ENCODE results near the gene AXIN1. TPM values are rescaled to one million over a fixed set of nuclear protein-coding genes. Genes with fewer than 3 reads are reported as not detected.
"Not testable (repeated sequence)": the region's sequence is repeated elsewhere in the genome, so short reads cannot be mapped to it uniquely, and the experiment has no call there.

AXIN1 gene
- total RNA-seq, 2 experiments from 2014 or later = 30.9 to 32.5 TPM

- ATAC-seq (ENCODE audit: low read depth) = no peak
- H3K9me3 Mint-ChIP-seq = peaks cover 2% of the 10 kb centered on the region
- peaks cover 8% of the 10 kb centered on the region for H3K4me1 Mint-ChIP-seq
- no peak overlapping the region for H3K4me3 Mint-ChIP-seq
- H3K27ac Mint-ChIP-seq = no peak overlapping the region
- no peaks in the 10 kb centered on the region for H3K27me3 Mint-ChIP-seq
- DNase-seq = no peak
- POLR2A ChIA-PET = no interaction called here
- H3K36me3 Mint-ChIP-seq = no peaks in the 10 kb centered on the region
Observed at GRCh38 chr16:389352-389751, 36.8 kb upstream of the AXIN1 start.

GRCh38 chr16:387761-388666 is 35.5 kb upstream of the AXIN1 start:
- H3K27ac Mint-ChIP-seq; H3K27me3 Mint-ChIP-seq; DNase-seq; ATAC-seq (ENCODE audit: low read depth); H3K4me3 Mint-ChIP-seq; POLR2A ChIA-PET; H3K9me3 Mint-ChIP-seq; H3K36me3 Mint-ChIP-seq: not testable (repeated sequence)
- peaks cover 14% of the 10 kb centered on the region for H3K4me1 Mint-ChIP-seq

GRCh38 chr16:386641-387156 is 34.2 kb upstream of the AXIN1 start:
- no peak overlapping the region for H3K4me3 Mint-ChIP-seq
- no peak overlapping the region for H3K27ac Mint-ChIP-seq
- H3K27me3 Mint-ChIP-seq = peaks cover 5% of the 10 kb centered on the region
- H3K9me3 Mint-ChIP-seq = peaks cover 2% of the 10 kb centered on the region
- no peak for DNase-seq
- peaks cover 10% of the 10 kb centered on the region for H3K4me1 Mint-ChIP-seq
- H3K36me3 Mint-ChIP-seq = no peaks in the 10 kb centered on the region
- POLR2A ChIA-PET = interaction anchor here (0.6 kb wide), 1 partner anchor 923 kb away, joined by 3 read pairs; the partner anchor contains the start of gene UBE2I
- ATAC-seq (ENCODE audit: low read depth) = no peak

- Mint-ChIP-seq H3K4me3 (peak overlapping the region; percentile 87), H3K27me3 (peaks cover 5% of the 10 kb centered on the region), H3K27ac (peak overlapping the region; percentile 65), H3K4me1 (peaks cover 9% of the 10 kb centered on the region), H3K36me3 (no peaks in the 10 kb centered on the region), H3K9me3 (no peaks in the 10 kb centered on the region)
- ATAC-seq (ENCODE audit: low read depth) (peak; percentile 23), DNase-seq (peak; percentile 50)
- POLR2A ChIA-PET = interaction anchor here (0.6 to 2.6 kb wide), 3 partner anchors 8 to 160 kb away, joined by 3 to 14 read pairs (median 7); partner anchors contain the start of gene DECR2
Observed at GRCh38 chr16:383326-384051, 31.0 kb upstream of the AXIN1 start.

GRCh38 chr16:381789-382717 is 29.5 kb upstream of the AXIN1 start, which contains the start of gene PGAP6:
Gene PGAP6 (minus strand): TSS chr16:381978. CDS start chr16:381821, 157 bp downstream.
- Mint-ChIP-seq H3K27ac (peak within 1 kb of the TSS; percentile 34), H3K4me1 (peaks cover 9% of the 10 kb centered on the region), H3K9me3 (no peaks in the 10 kb centered on the region), H3K27me3 (peaks cover 5% of the 10 kb centered on the region), H3K36me3 (no peaks in the 10 kb centered on the region), H3K4me3 (peak within 1 kb of the TSS; percentile 87)
- POLR2A ChIA-PET = interaction anchor here (1.2 to 4.6 kb wide), 3 partner anchors 10 to 19 kb away, joined by 3 to 27 read pairs (median 14); partner anchors contain the start of genes DECR2 and MRPL28
- ATAC-seq (ENCODE audit: low read depth) = peak; percentile 67
- peak; percentile 82 for DNase-seq

- Mint-ChIP-seq H3K27ac (no peak overlapping the region), H3K4me3 (peak overlapping the region; percentile 73), H3K9me3 (no peaks in the 10 kb centered on the region), H3K27me3 (peaks cover 5% of the 10 kb centered on the region), H3K4me1 (peaks cover 9% of the 10 kb centered on the region), H3K36me3 (no peaks in the 10 kb centered on the region)
- ATAC-seq (ENCODE audit: low read depth) = peak; percentile 32
- POLR2A ChIA-PET = interaction anchor here (0.6 to 4.6 kb wide), 2 partner anchors 10 to 242 kb away, joined by 3 to 27 read pairs; partner anchors contain the start of gene MRPL28
- DNase-seq = peak; percentile 56
Observed at GRCh38 chr16:381012-381788, 28.7 kb upstream of the AXIN1 start.

GRCh38 chr16:380762-381011 is 28.2 kb upstream of the AXIN1 start:
- no peak for ATAC-seq (ENCODE audit: low read depth)
- no peak for DNase-seq
- H3K27ac Mint-ChIP-seq = peak overlapping the region; percentile 84
- H3K36me3 Mint-ChIP-seq = no peaks in the 10 kb centered on the region
- no peaks in the 10 kb centered on the region for H3K9me3 Mint-ChIP-seq
- peak overlapping the region; percentile 80 for H3K4me3 Mint-ChIP-seq
- POLR2A ChIA-PET = interaction anchor here (1.1 to 4.6 kb wide), 2 partner anchors 10 to 146 kb away, joined by 3 to 27 read pairs; partner anchors contain the start of gene MRPL28
- peaks cover 9% of the 10 kb centered on the region for H3K4me1 Mint-ChIP-seq
- peaks cover 5% of the 10 kb centered on the region for H3K27me3 Mint-ChIP-seq

- peak overlapping the region; percentile 84 for H3K27ac Mint-ChIP-seq
- POLR2A ChIA-PET = interaction anchor here (0.6 to 4.6 kb wide), 3 partner anchors 9 to 146 kb away, joined by 3 to 27 read pairs (median 3); partner anchors contain the start of gene MRPL28
- H3K9me3 Mint-ChIP-seq = no peaks in the 10 kb centered on the region
- H3K4me3 Mint-ChIP-seq = peak overlapping the region; percentile 80
- no peaks in the 10 kb centered on the region for H3K36me3 Mint-ChIP-seq
- peaks cover 9% of the 10 kb centered on the region for H3K4me1 Mint-ChIP-seq
- ATAC-seq (ENCODE audit: low read depth) (no peak), DNase-seq (peak; percentile 37)
- peaks cover 5% of the 10 kb centered on the region for H3K27me3 Mint-ChIP-seq
Observed at GRCh38 chr16:379961-380761, 27.6 kb upstream of the AXIN1 start.

GRCh38 chr16:379183-379960 is 26.8 kb upstream of the AXIN1 start:
- no peaks in the 10 kb centered on the region for H3K36me3 Mint-ChIP-seq
- peaks cover 5% of the 10 kb centered on the region for H3K27me3 Mint-ChIP-seq
- H3K4me1 Mint-ChIP-seq = peaks cover 9% of the 10 kb centered on the region
- ATAC-seq (ENCODE audit: low read depth) = no peak
- POLR2A ChIA-PET = interaction anchor here (0.6 to 4.6 kb wide), 3 partner anchors 8 to 147 kb away, joined by 3 to 27 read pairs (median 3); partner anchors contain the start of gene MRPL28
- DNase-seq = peak; percentile 36
- peak overlapping the region; percentile 80 for H3K4me3 Mint-ChIP-seq
- H3K27ac Mint-ChIP-seq = peak overlapping the region; percentile 84
- H3K9me3 Mint-ChIP-seq = no peaks in the 10 kb centered on the region

GRCh38 chr16:378821-379182 is 26.3 kb upstream of the AXIN1 start:
- ATAC-seq (ENCODE audit: low read depth) (no peak), DNase-seq (no peak)
- Mint-ChIP-seq H3K36me3 (no peaks in the 10 kb centered on the region), H3K4me3 (no peak overlapping the region), H3K4me1 (peaks cover 9% of the 10 kb centered on the region), H3K27me3 (peaks cover 5% of the 10 kb centered on the region), H3K27ac (no peak overlapping the region), H3K9me3 (no peaks in the 10 kb centered on the region)
- POLR2A ChIA-PET = interaction anchor here (4.6 kb wide), 1 partner anchor 8 kb away, joined by 27 read pairs; the partner anchor contains the start of gene MRPL28
